Thoracic aorta (tissue), 2 donors: Measurements from ENCODE around the gene SMIM44. TPM values are rescaled to one million over a fixed set of nuclear protein-coding genes. Genes with fewer than 3 reads are reported as not detected.
"Not testable (repeated sequence)": the region's sequence is repeated elsewhere in the genome, so short reads cannot be mapped to it uniquely, and the experiment has no call there.

ENCODE experiments used
- ATAC-seq: fragments of 150-250 bp; one replicate; pipeline ENCODE4 v1.8.0; 2017; ENCODE audit warnings: low read depth; ENCODE audit not compliant: insufficient number of reproducible peaks, low FRiP score
- DNase-seq: peaks from one replicate; pipeline ENCODE4 v3.0.0-alpha.2; 2020; ENCODE audit warnings: low spot score
- H3K27ac ChIP-seq, 2 donors: fragments of 200-600 bp; sonication (generic); 1 replicate in 1 of 2; 2 replicates in 1 of 2; pipeline ENCODE4 v1.5.1; 2016; ENCODE audit warnings: mild to moderate bottlenecking in 2 of 2, moderate library complexity in 2 of 2
- H3K27me3 ChIP-seq: fragments of 200-600 bp; sonication (generic); replicated peaks from 2 replicates; pipeline ENCODE4 v1.6.0; 2016; ENCODE audit warnings: mild to moderate bottlenecking; ENCODE audit not compliant: insufficient read depth
- H3K36me3 ChIP-seq: fragments of 200-600 bp; sonication (generic); one replicate; pipeline ENCODE4 v1.5.1; 2016
- H3K4me1 ChIP-seq, 2 donors: fragments of 200-600 bp; sonication (generic); 1 replicate in 1 of 2; 2 replicates in 1 of 2; pipeline versions ENCODE4 v1.5.1 to v1.6.0; 2016; ENCODE audit warnings: low read depth in 2 of 2, mild to moderate bottlenecking in 1 of 2; ENCODE audit not compliant: control insufficient read depth in 1 of 2
- H3K4me3 ChIP-seq: fragments of 200-600 bp; sonication (generic); 2 replicates; pipeline ENCODE4 v1.5.1; 2016; ENCODE audit warnings: mild to moderate bottlenecking
- H3K9me3 ChIP-seq: fragments of 200-600 bp; sonication (generic); 2 replicates; pipeline ENCODE4 v1.5.1; 2016
- total RNA-seq, 2 donors: library from RNA; depleted of rRNA; stranded (reverse); fragments of >200 nt; gene quantifications; one replicate each; pipeline versions ENCODE4 v1.1.0 to v1.2.3, GENCODE V29; 2016
- TF ChIP-seq, protein P1 (sequence below): fragments of 200-600 bp; sonication (generic); IDR thresholded peaks from one replicate; pipeline ENCODE4 v1.5.1; 2019; ENCODE audit warnings: antibody characterized with exemption

The SMIM44 gene
- total RNA-seq: not detected

DNA sequence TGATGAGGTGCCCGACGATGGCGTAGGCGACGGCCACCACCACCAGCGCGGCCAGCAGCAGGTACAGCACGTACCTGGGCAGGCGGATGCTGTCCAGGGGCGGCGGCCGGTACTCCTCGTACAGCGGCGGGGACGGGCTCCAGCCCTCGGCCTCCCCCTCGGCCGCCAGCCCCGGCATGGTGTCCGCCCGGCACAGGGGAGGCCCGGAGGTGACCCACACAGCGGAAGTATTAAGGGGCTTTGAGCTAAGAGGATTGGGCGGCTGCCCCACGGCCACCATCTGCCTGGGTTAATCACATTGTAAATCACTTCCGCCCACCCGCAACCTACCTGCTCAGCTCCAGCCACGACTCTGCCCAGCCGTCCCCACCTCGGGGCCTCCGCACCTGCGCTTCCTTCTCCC lies at the start of gene SMIM44:
Gene SMIM44, minus strand, starts transcription at position 216 of the 403 bp plus-strand sequence. Its CDS starts 38 bp downstream, at position 178.
- no peak for DNase-seq
- TF ChIP-seq, protein P1, sequence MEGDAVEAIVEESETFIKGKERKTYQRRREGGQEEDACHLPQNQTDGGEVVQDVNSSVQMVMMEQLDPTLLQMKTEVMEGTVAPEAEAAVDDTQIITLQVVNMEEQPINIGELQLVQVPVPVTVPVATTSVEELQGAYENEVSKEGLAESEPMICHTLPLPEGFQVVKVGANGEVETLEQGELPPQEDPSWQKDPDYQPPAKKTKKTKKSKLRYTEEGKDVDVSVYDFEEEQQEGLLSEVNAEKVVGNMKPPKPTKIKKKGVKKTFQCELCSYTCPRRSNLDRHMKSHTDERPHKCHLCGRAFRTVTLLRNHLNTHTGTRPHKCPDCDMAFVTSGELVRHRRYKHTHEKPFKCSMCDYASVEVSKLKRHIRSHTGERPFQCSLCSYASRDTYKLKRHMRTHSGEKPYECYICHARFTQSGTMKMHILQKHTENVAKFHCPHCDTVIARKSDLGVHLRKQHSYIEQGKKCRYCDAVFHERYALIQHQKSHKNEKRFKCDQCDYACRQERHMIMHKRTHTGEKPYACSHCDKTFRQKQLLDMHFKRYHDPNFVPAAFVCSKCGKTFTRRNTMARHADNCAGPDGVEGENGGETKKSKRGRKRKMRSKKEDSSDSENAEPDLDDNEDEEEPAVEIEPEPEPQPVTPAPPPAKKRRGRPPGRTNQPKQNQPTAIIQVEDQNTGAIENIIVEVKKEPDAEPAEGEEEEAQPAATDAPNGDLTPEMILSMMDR: no peak
- Histone ChIP-seq H3K4me3 (no peak within 1 kb of the TSS), H3K27ac (no peak within 1 kb of the TSS), H3K4me1 (no peaks in the 10 kb centered on the region), H3K36me3 (no peaks in the 10 kb centered on the region), H3K9me3 (no peaks in the 10 kb centered on the region), H3K27me3 (no peaks in the 10 kb centered on the region)
- ATAC-seq: no peak

DNA sequence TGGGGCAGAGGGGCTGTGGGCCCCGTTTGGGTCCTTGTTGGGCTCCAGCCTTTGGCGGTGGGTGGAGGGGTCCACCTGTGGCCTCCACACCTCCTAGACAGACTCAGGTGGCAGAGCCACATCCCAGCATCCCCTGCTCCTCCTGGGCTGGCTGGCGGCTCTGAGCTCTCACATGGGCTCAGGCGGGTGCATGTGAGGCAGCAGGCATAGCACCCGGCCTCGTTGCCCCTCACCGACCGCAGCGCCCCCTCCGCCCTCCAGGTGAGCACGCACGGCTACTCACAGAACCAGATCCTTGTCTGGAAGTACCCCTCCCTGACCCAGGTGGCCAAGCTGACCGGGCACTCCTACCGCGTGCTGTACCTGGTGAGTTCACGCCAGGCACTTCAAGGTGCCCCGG lies 49.8 kb upstream of the SMIM44 start:
- TF ChIP-seq, protein P1: no peak
- no peak for DNase-seq
- H3K4me1 ChIP-seq: no peaks in the 10 kb centered on the region
- H3K9me3 ChIP-seq: no peaks in the 10 kb centered on the region
- H3K27ac ChIP-seq: no peak overlapping the region
- peaks cover 50% of the 10 kb centered on the region for H3K36me3 ChIP-seq
- H3K27me3 ChIP-seq: no peaks in the 10 kb centered on the region
- H3K4me3 ChIP-seq: no peak overlapping the region
- ATAC-seq: no peak

DNA sequence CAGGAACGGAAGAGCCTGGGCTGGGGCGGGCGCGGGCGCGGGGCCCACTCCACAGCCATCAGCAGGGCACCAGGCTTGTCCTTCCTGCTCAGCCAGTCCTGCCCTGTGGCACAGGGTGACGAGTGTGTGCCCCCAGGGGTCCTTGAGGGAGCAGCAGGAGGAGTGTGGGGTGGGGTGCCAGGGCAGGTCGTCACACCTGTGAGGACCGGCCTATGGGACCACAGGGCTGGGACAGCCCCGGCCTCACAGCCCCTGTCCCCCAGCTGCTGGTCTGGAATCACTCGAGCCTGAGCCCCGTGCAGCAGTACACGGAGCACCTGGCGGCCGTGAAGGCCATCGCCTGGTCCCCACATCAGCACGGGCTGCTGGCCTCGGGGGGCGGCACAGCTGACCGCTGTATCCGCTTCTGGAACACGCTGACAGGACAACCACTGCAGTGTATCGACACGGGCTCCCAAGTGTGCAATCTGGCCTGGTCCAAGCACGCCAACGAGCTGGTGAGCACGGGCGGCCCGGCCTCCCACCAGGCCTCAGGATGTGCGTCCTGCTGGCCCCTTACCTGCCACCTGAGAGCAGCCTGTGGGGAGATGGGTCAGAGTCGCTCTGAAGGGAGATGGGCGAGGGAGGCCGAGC lies 49.0 kb upstream of the SMIM44 start:
- TF ChIP-seq, protein P1: no peak
- Histone ChIP-seq H3K36me3 (peaks cover 58% of the 10 kb centered on the region), H3K9me3 (no peaks in the 10 kb centered on the region), H3K4me1 (no peaks in the 10 kb centered on the region), H3K27me3 (no peaks in the 10 kb centered on the region), H3K27ac (no peak overlapping the region), H3K4me3 (no peak overlapping the region)
- DNase-seq (no peak), ATAC-seq (no peak)

DNA sequence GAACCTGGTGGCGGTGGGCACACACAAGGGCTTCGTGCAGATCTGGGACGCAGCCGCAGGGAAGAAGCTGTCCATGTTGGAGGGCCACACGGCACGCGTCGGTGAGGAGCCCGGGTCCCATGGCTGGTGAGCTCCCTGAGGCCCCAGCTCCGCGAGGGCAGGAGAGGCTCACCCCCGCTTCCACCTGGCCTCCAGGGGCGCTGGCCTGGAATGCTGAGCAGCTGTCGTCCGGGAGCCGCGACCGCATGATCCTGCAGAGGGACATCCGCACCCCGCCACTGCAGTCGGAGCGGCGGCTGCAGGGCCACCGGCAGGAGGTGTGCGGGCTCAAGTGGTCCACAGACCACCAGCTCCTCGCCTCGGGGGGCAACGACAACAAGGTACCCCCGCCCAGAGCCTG lies 48.5 kb upstream of the SMIM44 start:
- Histone ChIP-seq H3K4me1 (no peaks in the 10 kb centered on the region), H3K36me3 (peaks cover 63% of the 10 kb centered on the region), H3K9me3 (no peaks in the 10 kb centered on the region), H3K27ac (no peak overlapping the region), H3K27me3 (no peaks in the 10 kb centered on the region), H3K4me3 (no peak overlapping the region)
- DNase-seq (no peak), ATAC-seq (no peak)
- TF ChIP-seq, protein P1: no peak

DNA sequence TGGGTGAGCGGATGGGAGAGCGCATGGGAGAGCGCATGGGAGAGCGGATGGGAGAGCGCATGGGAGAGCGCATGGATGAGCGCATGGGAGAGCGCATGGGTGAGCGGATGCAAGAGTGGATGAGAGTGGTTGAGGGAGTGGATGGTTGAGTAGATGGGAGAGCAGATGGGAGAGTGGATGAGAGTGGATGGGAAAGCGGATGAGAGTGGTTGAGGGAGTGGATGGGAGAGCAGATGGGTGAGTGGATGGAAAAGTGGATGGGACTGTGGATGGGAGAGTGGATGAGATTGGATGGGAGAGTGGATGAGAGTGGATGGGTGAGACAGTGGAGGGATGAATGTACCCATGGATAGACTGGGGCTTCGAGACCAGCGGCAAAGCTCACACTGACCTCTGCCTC lies 47.1 kb upstream of the SMIM44 start:
- Histone ChIP-seq H3K4me1 (no peaks in the 10 kb centered on the region), H3K27ac (no peak overlapping the region), H3K4me3 (no peak overlapping the region), H3K36me3 (peaks cover 70% of the 10 kb centered on the region), H3K9me3 (no peaks in the 10 kb centered on the region), H3K27me3 (no peaks in the 10 kb centered on the region)
- ATAC-seq (no peak), DNase-seq (no peak)
- TF ChIP-seq, protein P1: no peak

DNA sequence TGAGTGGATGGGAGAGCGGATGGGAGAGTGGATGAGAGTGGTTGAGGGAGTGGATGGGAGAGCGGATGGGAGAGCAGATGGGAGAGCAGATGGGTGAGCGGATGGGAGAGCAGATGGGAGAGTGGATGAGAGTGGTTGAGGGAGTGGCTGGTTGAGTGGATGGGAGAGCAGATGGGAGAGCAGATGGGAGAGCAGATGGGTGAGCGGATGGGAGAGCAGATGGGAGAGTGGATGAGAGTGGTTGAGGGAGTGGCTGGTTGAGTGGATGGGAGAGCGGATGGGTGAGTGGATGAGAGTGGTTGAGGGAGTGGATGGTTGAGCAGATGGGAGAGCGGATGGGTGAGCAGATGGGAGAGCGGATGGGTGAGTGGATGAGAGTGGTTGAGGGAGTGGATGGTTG lies 46.1 kb upstream of the SMIM44 start:
- not testable (repeated sequence) for H3K27ac ChIP-seq, H3K9me3 ChIP-seq, H3K27me3 ChIP-seq, H3K4me1 ChIP-seq, H3K4me3 ChIP-seq, ATAC-seq, DNase-seq
- peaks cover 65% of the 10 kb centered on the region for H3K36me3 ChIP-seq
